GM18868 (cell line): ENCODE data around the gene IL17D.
"Not testable (repeated sequence)": the region's sequence is repeated elsewhere in the genome, so short reads cannot be mapped to it uniquely, and the experiment has no call there.

Experiments
- ATAC-seq: cut with Tn5 transposase; IDR thresholded peaks from one replicate; pipeline ENCODE4 v1.9.1; 2021; ENCODE audit warnings: mild to moderate bottlenecking, moderate library complexity; ENCODE audit not compliant: unreplicated experiment

The IL17D gene, protein sequence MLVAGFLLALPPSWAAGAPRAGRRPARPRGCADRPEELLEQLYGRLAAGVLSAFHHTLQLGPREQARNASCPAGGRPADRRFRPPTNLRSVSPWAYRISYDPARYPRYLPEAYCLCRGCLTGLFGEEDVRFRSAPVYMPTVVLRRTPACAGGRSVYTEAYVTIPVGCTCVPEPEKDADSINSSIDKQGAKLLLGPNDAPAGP

GRCh38 chr13:20702915-20703779 is at the start of gene IL17D:
IL17D (plus strand) TSS chr13:20703699; CDS start chr13:20704002, 303 bp downstream.
- peak; percentile 34 for ATAC-seq

- no peak for ATAC-seq
These were observed 49.3 kb upstream of the IL17D start for GRCh38 chr13:20654156-20654555.

GRCh38 chr13:20658451-20659040 is 45.0 kb upstream of the IL17D start:
- no peak for ATAC-seq

DNA sequence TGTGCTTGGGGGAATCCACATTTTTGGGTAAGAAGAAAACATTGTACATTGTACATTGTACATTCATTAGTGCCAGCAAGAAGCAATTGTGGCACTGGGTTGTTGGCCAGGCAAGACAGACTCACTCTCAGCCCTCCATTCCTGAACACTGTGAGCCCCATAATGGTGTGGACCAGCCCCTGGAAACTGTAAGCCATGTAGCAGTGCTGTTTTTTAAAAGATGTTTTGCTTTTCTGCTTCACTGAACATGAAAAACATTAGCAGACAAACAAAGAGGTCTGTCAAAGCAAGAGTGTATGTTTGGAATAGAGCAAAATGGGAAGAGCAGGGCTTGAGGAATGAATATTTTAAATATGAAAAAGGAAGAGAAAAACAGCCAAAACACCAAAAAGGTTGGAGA is 39.1 kb upstream of the IL17D start:
- no peak for ATAC-seq

DNA sequence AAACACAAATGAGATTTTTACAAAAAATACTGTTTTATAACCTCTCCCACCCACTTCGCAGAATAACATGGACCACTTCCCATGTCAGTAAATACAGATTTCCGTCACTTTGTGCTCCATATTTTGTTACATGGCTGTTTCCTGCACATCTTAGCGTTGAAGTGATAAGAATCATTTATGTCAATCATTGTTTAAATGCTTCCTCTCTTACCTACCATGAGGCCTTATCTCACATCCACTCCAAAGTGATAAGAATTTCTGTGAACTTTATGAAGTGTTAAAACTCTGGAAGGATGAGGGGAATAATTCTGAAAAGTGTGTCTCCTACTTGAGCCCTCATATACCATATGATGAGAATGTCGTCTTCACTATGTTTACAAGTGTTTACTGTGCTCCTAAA is 36.6 kb upstream of the IL17D start:
- no peak for ATAC-seq

GRCh38 chr13:20667857-20668437 is 35.6 kb upstream of the IL17D start:
- ATAC-seq: no peak

DNA sequence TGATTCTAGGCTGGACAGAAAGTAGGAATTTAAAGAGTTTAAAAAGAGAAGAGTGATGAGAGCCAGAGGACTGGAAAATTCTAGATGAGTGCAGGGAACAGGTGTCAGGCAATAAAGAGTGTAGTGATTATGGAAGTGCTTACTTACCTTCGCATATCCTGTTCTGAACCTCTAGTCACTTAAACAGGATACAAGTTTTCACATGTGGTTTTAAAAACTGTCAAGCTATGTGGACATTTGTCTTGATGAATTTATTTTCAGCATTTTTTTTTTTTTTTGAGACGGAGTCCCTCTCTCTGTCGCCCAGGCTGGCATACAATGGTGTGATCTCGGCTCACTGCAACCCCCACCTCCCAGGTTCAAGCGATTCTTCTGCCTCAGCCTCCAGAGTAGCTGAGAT is 34.3 kb upstream of the IL17D start:
- no peak for ATAC-seq

GRCh38 chr13:20671789-20672188 is 31.7 kb upstream of the IL17D start:
- no peak for ATAC-seq

GRCh38 chr13:20672772-20673171 is 30.7 kb upstream of the IL17D start:
- no peak for ATAC-seq

DNA sequence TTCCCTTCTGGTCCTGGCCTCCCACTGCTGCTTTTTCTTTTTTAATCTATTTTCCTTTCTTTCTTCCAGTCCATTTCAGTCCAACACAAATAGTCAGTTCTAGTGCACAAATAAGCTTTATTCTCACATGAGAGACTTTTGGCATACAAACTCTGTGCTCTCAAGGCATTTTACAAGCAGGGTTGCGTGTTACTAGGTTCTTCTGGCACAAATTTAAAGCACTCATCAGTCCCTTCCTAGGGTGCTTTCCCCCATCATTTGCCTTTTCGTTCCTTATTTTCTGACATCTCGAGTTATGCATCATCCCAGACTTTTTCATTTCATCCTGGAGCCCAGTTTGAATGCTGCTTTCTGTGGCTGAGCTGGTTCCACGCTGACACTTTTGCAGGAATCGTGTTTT is 29.8 kb upstream of the IL17D start:
- no peak for ATAC-seq

- ATAC-seq: no peak
These were observed 27.3 kb upstream of the IL17D start for GRCh38 chr13:20676213-20676612.

GRCh38 chr13:20678606-20679005 is 24.9 kb upstream of the IL17D start:
- not testable (repeated sequence) for ATAC-seq

DNA sequence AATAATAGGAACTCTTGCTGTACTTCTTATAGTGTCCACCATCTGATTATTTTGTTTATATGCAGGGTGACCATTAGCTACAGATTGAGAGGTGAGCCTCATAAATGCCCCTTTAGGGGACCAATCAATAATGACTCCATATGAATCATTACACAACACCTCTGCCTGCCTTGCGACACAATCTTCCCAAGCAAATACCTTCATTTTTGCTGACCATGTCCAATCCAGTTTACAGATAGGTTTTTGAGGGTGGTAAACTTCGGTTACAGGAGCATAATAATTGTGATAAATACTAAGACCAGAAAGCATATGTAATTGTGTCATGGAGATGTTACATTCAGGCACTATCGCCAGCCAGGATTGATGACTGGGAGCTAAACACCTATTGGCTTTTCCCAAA is 23.6 kb upstream of the IL17D start:
- ATAC-seq: no peak

GRCh38 chr13:20680416-20681080 is 23.0 kb upstream of the IL17D start:
- ATAC-seq: no peak

GRCh38 chr13:20681481-20681880 is 22.0 kb upstream of the IL17D start:
- not testable (repeated sequence) for ATAC-seq

GRCh38 chr13:20682061-20682460 is 21.4 kb upstream of the IL17D start:
- ATAC-seq: no peak

GRCh38 chr13:20684041-20684440 is 19.5 kb upstream of the IL17D start:
- no peak for ATAC-seq

GRCh38 chr13:20684546-20684945 is 19.0 kb upstream of the IL17D start:
- ATAC-seq: no peak

DNA sequence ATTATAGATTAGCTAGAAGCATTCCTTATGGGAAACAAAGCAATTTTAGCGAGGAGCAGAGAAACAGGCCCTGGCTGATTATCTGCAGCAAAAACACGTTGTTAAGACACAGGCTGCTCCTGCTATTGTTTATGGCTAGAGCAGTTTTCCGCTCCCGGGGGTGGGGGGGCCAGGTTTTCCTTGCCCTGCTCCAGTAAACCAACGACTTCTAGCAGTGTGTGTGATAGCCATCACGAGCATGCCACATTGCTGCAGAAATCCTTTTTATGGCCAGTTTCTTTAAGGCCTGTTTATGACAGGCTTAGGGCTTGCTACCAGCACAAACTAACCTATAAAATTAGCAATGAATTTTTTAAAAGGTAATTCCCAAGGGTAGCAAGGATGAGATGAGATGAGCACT is 18.4 kb upstream of the IL17D start:
- ATAC-seq: no peak

DNA sequence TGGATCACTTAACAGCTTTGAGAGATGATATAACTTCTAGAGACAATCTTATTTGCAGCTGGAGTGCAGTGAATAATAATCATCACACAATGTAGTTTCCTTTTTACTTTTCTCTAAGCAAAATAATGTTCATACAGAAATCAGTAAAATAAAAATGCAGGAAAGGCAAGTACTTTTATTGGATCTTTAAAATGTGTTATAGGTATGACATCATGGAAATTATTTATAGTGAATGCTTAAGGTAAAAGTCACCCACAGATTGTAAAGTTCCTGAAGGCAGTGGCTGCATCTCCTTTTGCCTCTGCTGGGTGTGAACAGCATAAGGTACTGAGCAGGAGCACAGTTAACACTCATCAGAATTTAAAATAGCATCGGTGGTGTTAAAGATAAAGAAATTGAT is 17.3 kb upstream of the IL17D start:
- ATAC-seq: no peak
